ENCODE results near the gene TBXT.
A peak's percentile ranks its signal among the peaks of the same experiment; 100 is the strongest.
"Not testable (repeated sequence)": the region's sequence is repeated elsewhere in the genome, so short reads cannot be mapped to it uniquely, and the experiment has no call there.

TBXT gene

GRCh38 chr6:166167801-166168615 lies at the start of gene TBXT:
TBXT (minus strand) TSS chr6:166167851; CDS start chr6:166167591, 260 bp downstream.
- no peak for DNase-seq (ENCODE audit: low read depth, low spot score)

- no peak for DNase-seq (ENCODE audit: low read depth, low spot score)
Observed at GRCh38 chr6:166207284-166207561, 39.6 kb upstream of the TBXT start.

GRCh38 chr6:166206510-166207283 lies 39.0 kb upstream of the TBXT start:
- DNase-seq (ENCODE audit: low read depth, low spot score) = no peak

- DNase-seq (ENCODE audit: low read depth, low spot score) = no peak
Observed at GRCh38 chr6:166206066-166206465, 38.4 kb upstream of the TBXT start.

- DNase-seq (ENCODE audit: low read depth, low spot score) = no peak
Observed at GRCh38 chr6:166204852-166205650, 37.4 kb upstream of the TBXT start.

GRCh38 chr6:166203641-166204222 lies 36.1 kb upstream of the TBXT start:
- no peak for DNase-seq (ENCODE audit: low read depth, low spot score)

GRCh38 chr6:166203003-166203640 lies 35.5 kb upstream of the TBXT start:
- peak; percentile 42 for DNase-seq (ENCODE audit: low read depth, low spot score)

- no peak for DNase-seq (ENCODE audit: low read depth, low spot score)
Observed at GRCh38 chr6:166202321-166202733, 34.7 kb upstream of the TBXT start.

- no peak for DNase-seq (ENCODE audit: low read depth, low spot score)
Observed at GRCh38 chr6:166201878-166202277, 34.2 kb upstream of the TBXT start.

- peak; percentile 12 for DNase-seq (ENCODE audit: low read depth, low spot score)
Observed at GRCh38 chr6:166197361-166197760, 29.7 kb upstream of the TBXT start.

- no peak for DNase-seq (ENCODE audit: low read depth, low spot score)
Observed at GRCh38 chr6:166195860-166196238, 28.2 kb upstream of the TBXT start.

- no peak for DNase-seq (ENCODE audit: low read depth, low spot score)
Observed at GRCh38 chr6:166194914-166195859, 27.5 kb upstream of the TBXT start.

GRCh38 chr6:166192557-166192956 lies 24.9 kb upstream of the TBXT start:
- DNase-seq (ENCODE audit: low read depth, low spot score) = no peak

GRCh38 chr6:166192136-166192535 lies 24.5 kb upstream of the TBXT start:
- no peak for DNase-seq (ENCODE audit: low read depth, low spot score)

GRCh38 chr6:166179704-166180103 lies 12.1 kb upstream of the TBXT start:
- DNase-seq (ENCODE audit: low read depth, low spot score) = no peak

- no peak for DNase-seq (ENCODE audit: low read depth, low spot score)
Observed at GRCh38 chr6:166176106-166176505, 8.5 kb upstream of the TBXT start.

GRCh38 chr6:166175093-166175492 lies 7.4 kb upstream of the TBXT start:
- DNase-seq (ENCODE audit: low read depth, low spot score) = not testable (repeated sequence)

- DNase-seq (ENCODE audit: low read depth, low spot score) = no peak
Observed at GRCh38 chr6:166174031-166174430, 6.4 kb upstream of the TBXT start.

- DNase-seq (ENCODE audit: low read depth, low spot score) = no peak
Observed at GRCh38 chr6:166173281-166173951, 5.8 kb upstream of the TBXT start.

- no peak for DNase-seq (ENCODE audit: low read depth, low spot score)
Observed at GRCh38 chr6:166172546-166172945, 4.9 kb upstream of the TBXT start.

All from astrocyte of the hippocampus (primary cell).